H1 (cell line): ENCODE measurements around the gene SLFN13.

Experiments used
- EP300 ChIP-seq, 2 experiments: IDR thresholded peaks; 1 replicate in 1 of 2; 2 replicates in 1 of 2; pipeline ENCODE4 v1.6.1; 2011 to 2012; ENCODE audit warnings: low read depth in 2 of 2, low read length in 2 of 2, mild to moderate bottlenecking in 2 of 2, borderline replicate concordance in 1 of 2, inconsistent platforms in 1 of 2, moderate library complexity in 1 of 2
- EZH2 ChIP-seq: fragments of 200-600 bp; sonication (generic); IDR thresholded peaks from 2 replicates; pipeline ENCODE4 v1.7.1; 2012; ENCODE audit warnings: low read depth, mild to moderate bottlenecking, moderate library complexity, low read length, inconsistent platforms; ENCODE audit not compliant: severe bottlenecking
- HDAC6 ChIP-seq: IDR thresholded peaks from one replicate; pipeline ENCODE4 v1.7.1; 2012; ENCODE audit warnings: low read depth, mild to moderate bottlenecking, inconsistent platforms, low read length, moderate library complexity
- POLR2A ChIP-seq, 2 experiments: IDR thresholded peaks; 1 replicate in 1 of 2; 2 replicates in 1 of 2; pipeline ENCODE4 v1.6.1; 2011; ENCODE audit warnings: low read depth in 2 of 2, low read length in 2 of 2, mild to moderate bottlenecking in 2 of 2; ENCODE audit errors: control extremely low read depth in 1 of 2
- POLR2AphosphoS5 ChIP-seq: IDR thresholded peaks from 2 replicates; pipeline ENCODE4 v1.6.1; 2011; ENCODE audit warnings: low read depth, low read length
- RAD21 ChIP-seq, 2 experiments: IDR thresholded peaks in 1 of 2; conservative IDR thresholded peaks in 1 of 2; 2 replicates each; pipeline ENCODE4 v1.6.1; 2011; ENCODE audit warnings: low read depth in 2 of 2, low read length in 2 of 2, improper control_type of control experiment in 1 of 2, inconsistent platforms in 1 of 2, mild to moderate bottlenecking in 1 of 2, moderate library complexity in 1 of 2
- RBBP5 ChIP-seq: IDR thresholded peaks from 2 replicates; pipeline ENCODE4 v1.7.1; 2012; ENCODE audit warnings: low read depth, mild to moderate bottlenecking, inconsistent platforms, low read length, moderate library complexity, borderline replicate concordance
- RFX5 ChIP-seq: IDR thresholded peaks from 2 replicates; pipeline ENCODE4 v1.6.1; 2011; ENCODE audit warnings: low read depth, low read length, improper control_type of control experiment, borderline replicate concordance
- RNF2 ChIP-seq: fragments of 200-900, 300-1000 bp; sonication (generic); IDR thresholded peaks from 2 replicates; pipeline ENCODE4 v1.7.1; 2016; ENCODE audit warnings: borderline replicate concordance, low read depth, mild to moderate bottlenecking, antibody characterized with exemption, low read length; ENCODE audit not compliant: poor library complexity, severe bottlenecking; ENCODE audit errors: missing control alignments
- TAF7 ChIP-seq: optimal IDR thresholded peaks from 2 replicates; pipeline ENCODE3; 2011; ENCODE audit warnings: low read depth, mild to moderate bottlenecking, inconsistent platforms, low read length, moderate library complexity, borderline replicate concordance
- TF ChIP-seq, protein P1 (sequence below), 3 experiments: IDR thresholded peaks; 1 replicate in 2 of 3; 2 replicates in 1 of 3; pipeline versions ENCODE4 v1.5.1 to v1.6.1; 2011; ENCODE audit warnings: low read length in 3 of 3, mild to moderate bottlenecking in 3 of 3, inconsistent platforms in 2 of 3, low read depth in 1 of 3, moderate library complexity in 1 of 3; ENCODE audit not compliant: insufficient read depth in 1 of 3; ENCODE audit errors: control extremely low read depth in 1 of 3

GRCh38 chr17:35438433-35438832 is 10.1 kb downstream of the SLFN13 start:
- no peak for TF ChIP-seq RAD21 (IDR thresholded peaks at IDR 0.05 in 1 of 2, conservative IDR thresholded peaks at IDR 0.05 in 1 of 2; ENCODE audit: low read depth in 2 of 2, low read length in 2 of 2)
- no peak for TF ChIP-seq EP300 (IDR thresholded peaks at IDR 0.05; ENCODE audit: borderline replicate concordance in 1 of 2, low read depth in 2 of 2, low read length in 2 of 2)
- no peak for TF ChIP-seq HDAC6
- TF ChIP-seq, protein P1, sequence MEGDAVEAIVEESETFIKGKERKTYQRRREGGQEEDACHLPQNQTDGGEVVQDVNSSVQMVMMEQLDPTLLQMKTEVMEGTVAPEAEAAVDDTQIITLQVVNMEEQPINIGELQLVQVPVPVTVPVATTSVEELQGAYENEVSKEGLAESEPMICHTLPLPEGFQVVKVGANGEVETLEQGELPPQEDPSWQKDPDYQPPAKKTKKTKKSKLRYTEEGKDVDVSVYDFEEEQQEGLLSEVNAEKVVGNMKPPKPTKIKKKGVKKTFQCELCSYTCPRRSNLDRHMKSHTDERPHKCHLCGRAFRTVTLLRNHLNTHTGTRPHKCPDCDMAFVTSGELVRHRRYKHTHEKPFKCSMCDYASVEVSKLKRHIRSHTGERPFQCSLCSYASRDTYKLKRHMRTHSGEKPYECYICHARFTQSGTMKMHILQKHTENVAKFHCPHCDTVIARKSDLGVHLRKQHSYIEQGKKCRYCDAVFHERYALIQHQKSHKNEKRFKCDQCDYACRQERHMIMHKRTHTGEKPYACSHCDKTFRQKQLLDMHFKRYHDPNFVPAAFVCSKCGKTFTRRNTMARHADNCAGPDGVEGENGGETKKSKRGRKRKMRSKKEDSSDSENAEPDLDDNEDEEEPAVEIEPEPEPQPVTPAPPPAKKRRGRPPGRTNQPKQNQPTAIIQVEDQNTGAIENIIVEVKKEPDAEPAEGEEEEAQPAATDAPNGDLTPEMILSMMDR (IDR thresholded peaks at IDR 0.05; ENCODE audit: control extremely low read depth in 1 of 3, insufficient read depth in 1 of 3, low read depth in 1 of 3, low read length in 3 of 3): no peak
- TF ChIP-seq POLR2A (IDR thresholded peaks at IDR 0.05; ENCODE audit: control extremely low read depth in 1 of 2, low read depth in 2 of 2, low read length in 2 of 2): no peak
- TF ChIP-seq TAF7: no peak
- TF ChIP-seq POLR2AphosphoS5: no peak
- no peak for TF ChIP-seq RNF2
- TF ChIP-seq RFX5: no peak
- no peak for TF ChIP-seq RBBP5
- no peak for TF ChIP-seq EZH2
